Measurements from ENCODE around the gene PPP2R2D. TPM values are rescaled to one million over a fixed set of nuclear protein-coding genes. Genes with fewer than 3 reads are reported as not detected.
"Not testable (repeated sequence)": the region's sequence is repeated elsewhere in the genome, so short reads cannot be mapped to it uniquely, and the experiment has no call there.

PPP2R2D gene
- total RNA-seq, 1 experiment from 2014 or later, result 35.1 TPM

DNA sequence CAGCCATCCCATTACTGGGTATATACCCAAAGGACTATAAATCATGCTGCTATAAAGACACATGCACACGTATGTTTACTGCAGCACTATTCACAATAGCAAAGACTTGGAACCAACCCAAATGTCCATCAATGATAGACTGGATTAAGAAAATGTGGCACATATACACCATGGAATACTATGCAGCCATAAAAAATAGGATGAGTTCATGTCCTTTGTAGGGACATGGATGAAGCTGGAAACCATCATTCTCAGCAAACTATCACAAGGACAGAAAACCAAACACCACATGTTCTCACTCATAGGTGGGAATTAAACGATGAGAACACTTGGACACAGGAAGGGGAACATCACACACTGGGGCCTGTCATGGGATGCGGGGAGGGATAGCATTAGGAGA, 87.0 kb downstream of the PPP2R2D start:
- H3K27me3 Mint-ChIP-seq (ENCODE audit: low read depth), result peaks cover 43% of the 10 kb centered on the region
- H3K9me3 Mint-ChIP-seq, result peaks cover 26 to 38% of the 10 kb centered on the region in 2 experiments
- no CpG with 5 or more reads among the region's 3 CpGs for WGBS (ENCODE audit: extremely low coverage, insufficient read length, low lambda C conversion rate)
- peaks cover 9 to 31% (median 15%) of the 10 kb centered on the region in 3 experiments for H3K36me3 Mint-ChIP-seq (ENCODE audit: insufficient read depth in 1 of 3, low read depth in 3 of 3)
- not testable (repeated sequence) for H3K9ac ChIP-seq (ENCODE audit: extremely low read depth, insufficient read length, low read length); H2BK5ac ChIP-seq (ENCODE audit: insufficient read length, low read length); H3K4ac ChIP-seq (ENCODE audit: low read depth, low read length); H3K9me3 ChIP-seq (ENCODE audit: control insufficient read depth, low read depth, low read length); H3K79me1 ChIP-seq (ENCODE audit: insufficient read depth, low read depth, low read length, poor library complexity, severe bottlenecking); H2BK12ac ChIP-seq (ENCODE audit: insufficient read length, low read depth, low read length); H3K23me2 ChIP-seq (ENCODE audit: insufficient read length, low read depth, low read length, poor library complexity, severe bottlenecking); H3K4me1 Mint-ChIP-seq; H2BK15ac ChIP-seq (ENCODE audit: low read depth, low read length); H3K18ac ChIP-seq (ENCODE audit: insufficient read length, low read depth, low read length); H3K4me1 ChIP-seq (ENCODE audit: insufficient read depth, low read length); H4K20me1 ChIP-seq (ENCODE audit: control insufficient read depth, insufficient read depth, insufficient read length); H2AFZ ChIP-seq (ENCODE audit: low read length); H2BK20ac ChIP-seq (ENCODE audit: low read depth, low read length, poor library complexity, severe bottlenecking); H3K27me3 ChIP-seq (ENCODE audit: insufficient read depth, low read length); H4K91ac ChIP-seq (ENCODE audit: insufficient read length, low read depth, low read length); H4K5ac ChIP-seq (ENCODE audit: insufficient read length, low read depth, low read length); H2AK5ac ChIP-seq (ENCODE audit: insufficient read length, low read length); DNase-seq; H3K4me2 ChIP-seq (ENCODE audit: insufficient read depth, insufficient read length, low read length); H3K79me2 ChIP-seq (ENCODE audit: insufficient read depth, low read length); H3K23ac ChIP-seq (ENCODE audit: insufficient read length, low read depth, low read length); H3T11ph ChIP-seq (ENCODE audit: low read length); H2BK120ac ChIP-seq (ENCODE audit: low read depth, low read length, poor library complexity, severe bottlenecking); H3K4me3 Mint-ChIP-seq; H3K14ac ChIP-seq (ENCODE audit: insufficient read depth, low read length); H3K56ac ChIP-seq (ENCODE audit: insufficient read length, low read depth, low read length); H3K27ac ChIP-seq (ENCODE audit: insufficient read length, low read depth, low read length); H3K27ac Mint-ChIP-seq; H4K8ac ChIP-seq (replicated peaks; ENCODE audit: insufficient read length, low read depth, low read length)
